Nucleus accumbens (tissue), 56 donors: ENCODE data around the gene FZD8.

Experiments used
- DNase-seq, 56 donors: peaks; one replicate each; lab custom pipeline; 2025; lab: John Stamatoyannopoulos, UW

FZD8 gene

GRCh38 chr10:35641676-35642034 is 441 bp downstream of the FZD8 start:
- peak in 1 of 56 donors; percentile 35 for DNase-seq

- peak in 27 of 56 donors; percentile 5 to 51 (median 23) for DNase-seq
Observed at GRCh38 chr10:35640951-35641675, 983 bp downstream of the FZD8 start.

DNA sequence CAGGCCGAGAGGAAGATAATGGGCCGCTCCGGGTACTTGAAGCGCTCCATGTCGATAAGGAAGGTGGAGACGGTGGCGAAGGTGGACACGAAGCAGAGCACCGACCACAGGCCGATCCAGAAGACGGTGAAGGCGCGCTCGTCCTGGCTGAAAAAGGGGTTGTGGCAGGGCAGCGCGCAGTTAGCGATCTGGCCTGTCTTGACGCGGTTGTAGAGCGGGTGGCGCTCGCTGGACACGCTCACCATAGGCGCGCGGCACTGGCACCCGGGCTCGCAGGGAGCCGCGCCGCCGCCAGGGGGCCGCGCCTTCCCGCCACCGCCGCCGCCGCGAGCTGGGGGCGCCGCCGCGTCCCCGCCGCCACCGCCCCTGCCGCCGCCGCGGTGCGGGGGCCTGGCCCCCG is 1.6 kb downstream of the FZD8 start:
- DNase-seq = peak in 37 of 56 donors; percentile 4 to 71 (median 32)

- peak in 3 of 56 donors; percentile 5 to 22 (median 11) for DNase-seq
Observed at GRCh38 chr10:35639728-35640401, 2.2 kb downstream of the FZD8 start.

DNA sequence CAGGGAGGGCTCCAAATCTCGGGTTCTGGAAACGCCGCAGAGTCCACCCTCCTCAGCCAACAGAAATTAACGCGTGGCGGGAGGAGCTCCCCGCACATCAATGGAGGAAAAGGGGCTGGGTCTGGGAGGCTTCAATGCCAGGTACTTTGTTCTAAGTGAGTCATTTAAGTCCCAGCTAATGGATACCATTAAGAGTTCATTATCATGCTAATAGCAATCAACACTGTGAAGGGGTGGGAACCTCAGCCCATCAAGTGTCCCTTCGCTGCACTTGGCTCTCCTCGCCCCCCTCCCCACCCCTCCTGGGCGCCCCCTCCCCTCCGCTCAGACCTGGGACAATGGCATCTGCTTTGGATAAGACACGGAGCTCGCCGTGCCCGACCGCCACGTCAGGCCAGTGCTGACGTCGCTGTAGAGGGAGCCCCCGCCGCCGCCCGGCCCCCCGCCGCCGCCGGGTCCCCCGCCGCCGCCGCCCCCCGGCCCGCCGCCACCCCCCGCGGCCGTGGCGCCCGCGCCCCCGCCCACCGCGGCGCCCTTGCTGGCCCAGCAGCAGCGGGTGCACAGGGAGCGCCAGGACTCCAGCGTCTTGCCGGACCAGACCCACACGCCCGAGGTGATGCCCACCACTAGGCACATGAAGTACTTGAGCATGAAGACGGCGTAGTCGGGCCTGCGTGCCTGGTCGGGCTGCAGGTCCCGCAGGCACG is 2.9 kb downstream of the FZD8 start:
- DNase-seq = no peak

GRCh38 chr10:35638101-35638500 is 4.0 kb downstream of the FZD8 start:
- no peak for DNase-seq

GRCh38 chr10:35637462-35637861 is 4.6 kb downstream of the FZD8 start:
- peak in 1 of 56 donors; percentile 5 for DNase-seq

DNA sequence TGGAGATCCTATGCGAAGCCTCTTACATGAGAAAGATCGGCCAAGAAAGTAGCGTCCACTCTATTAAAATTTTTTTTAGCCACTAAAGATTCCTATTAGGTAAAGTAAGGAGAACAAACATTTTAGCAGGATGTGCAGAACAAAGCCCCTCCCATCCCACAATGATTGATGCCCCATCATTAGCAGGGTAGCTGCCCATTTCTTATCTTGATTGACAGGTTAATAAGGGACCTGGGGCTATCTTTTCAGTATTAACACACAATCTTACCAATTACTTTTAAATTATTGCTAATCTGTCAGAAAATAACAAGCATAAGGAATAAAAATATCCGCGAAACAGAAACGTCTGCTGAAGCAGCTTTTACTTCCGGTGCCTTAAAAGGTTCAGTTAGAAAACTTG is 5.1 kb downstream of the FZD8 start:
- DNase-seq = no peak

GRCh38 chr10:35635576-35635975 is 6.5 kb downstream of the FZD8 start:
- DNase-seq = peak in 31 of 56 donors; percentile 5 to 66 (median 26)

DNA sequence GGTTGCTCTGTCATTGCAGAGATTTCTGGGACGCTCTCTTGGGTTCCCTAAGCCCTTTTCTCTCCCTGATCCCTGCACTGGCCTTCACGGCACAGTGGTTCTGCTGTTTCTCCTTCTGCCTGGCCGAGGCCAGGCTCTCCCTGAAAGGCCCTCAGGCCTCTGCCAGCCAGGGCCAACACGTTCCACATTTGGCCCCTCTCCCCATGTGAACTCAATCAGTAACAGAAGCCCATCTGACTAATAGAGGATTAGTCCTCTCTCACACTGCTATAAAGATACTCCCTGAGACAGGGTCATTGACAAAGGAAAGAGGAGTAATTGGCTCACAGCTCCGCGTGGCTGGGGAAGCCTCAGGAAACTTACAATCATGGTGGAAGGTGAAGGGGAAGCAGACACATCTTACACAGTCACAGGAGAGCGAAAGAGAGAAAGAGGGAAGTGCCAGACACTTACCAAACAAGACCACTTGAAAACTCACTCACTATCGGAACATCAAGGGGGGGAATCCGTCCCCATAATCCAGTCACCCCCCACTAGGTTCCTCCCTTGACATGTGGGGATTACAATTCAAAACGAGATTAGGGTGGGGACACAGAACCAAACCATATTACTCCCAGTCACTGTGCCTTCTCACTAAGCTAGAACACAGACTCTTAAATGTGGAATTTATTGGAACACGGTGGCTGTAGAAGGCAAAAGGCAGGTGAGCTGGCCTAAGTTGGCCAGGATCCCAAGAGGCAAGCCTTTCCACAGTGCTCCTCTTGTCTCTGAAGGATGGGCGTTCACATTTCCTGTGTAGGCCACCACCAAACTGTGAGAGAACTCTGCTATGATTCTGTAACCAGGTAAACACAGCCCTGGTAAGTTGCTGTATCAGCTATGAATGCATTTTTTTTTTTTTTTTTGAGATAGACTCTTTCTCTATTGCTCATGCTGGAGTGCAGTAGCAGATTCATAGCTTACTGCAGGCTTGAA is 8.8 kb downstream of the FZD8 start:
- no peak for DNase-seq

DNA sequence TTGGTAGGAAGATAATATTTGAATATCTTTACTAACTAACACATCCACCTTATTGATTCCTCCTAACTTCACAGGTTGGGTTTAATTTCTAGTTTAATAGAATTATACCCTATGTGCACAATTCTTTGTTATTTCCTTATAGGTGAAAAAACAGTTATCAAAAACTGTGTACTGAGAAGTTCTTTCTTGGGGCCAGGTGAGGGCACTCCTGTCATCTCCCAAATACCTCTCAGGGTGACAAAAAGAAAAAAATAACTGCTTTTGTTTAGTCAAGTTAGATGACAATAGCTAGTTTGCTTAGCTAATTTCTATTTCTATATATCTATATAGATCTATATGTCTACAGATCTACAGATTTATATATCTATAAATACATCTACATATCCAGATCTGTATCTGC is 10.1 kb downstream of the FZD8 start:
- DNase-seq = no peak

GRCh38 chr10:35631404-35631803 is 10.7 kb downstream of the FZD8 start:
- no peak for DNase-seq

GRCh38 chr10:35626971-35627507 is 15.1 kb downstream of the FZD8 start:
- no peak for DNase-seq

DNA sequence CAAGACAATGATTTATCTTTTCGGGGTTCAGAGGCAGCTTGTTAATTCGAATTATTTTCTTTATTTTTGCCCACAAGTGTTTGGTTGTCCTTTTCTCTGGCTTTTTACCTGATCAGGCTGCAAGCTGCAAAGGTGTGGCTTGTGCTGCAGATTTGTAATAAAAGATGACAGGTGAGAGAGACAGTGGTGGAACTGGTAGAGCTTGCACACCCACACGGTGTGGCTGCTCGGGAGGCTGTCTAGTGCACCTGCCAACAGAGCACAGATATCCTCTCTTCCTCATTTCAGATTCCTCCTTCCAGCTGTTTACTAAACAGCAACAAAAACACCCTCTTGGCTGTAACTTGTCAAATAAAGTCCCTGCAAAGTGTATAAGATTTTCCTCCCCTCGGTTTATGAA is 27.8 kb downstream of the FZD8 start:
- DNase-seq = peak in 4 of 56 donors; percentile 4 to 28 (median 12)

GRCh38 chr10:35613597-35614226 is 28.4 kb downstream of the FZD8 start:
- DNase-seq = no peak

GRCh38 chr10:35613107-35613440 is 29.0 kb downstream of the FZD8 start:
- no peak for DNase-seq

DNA sequence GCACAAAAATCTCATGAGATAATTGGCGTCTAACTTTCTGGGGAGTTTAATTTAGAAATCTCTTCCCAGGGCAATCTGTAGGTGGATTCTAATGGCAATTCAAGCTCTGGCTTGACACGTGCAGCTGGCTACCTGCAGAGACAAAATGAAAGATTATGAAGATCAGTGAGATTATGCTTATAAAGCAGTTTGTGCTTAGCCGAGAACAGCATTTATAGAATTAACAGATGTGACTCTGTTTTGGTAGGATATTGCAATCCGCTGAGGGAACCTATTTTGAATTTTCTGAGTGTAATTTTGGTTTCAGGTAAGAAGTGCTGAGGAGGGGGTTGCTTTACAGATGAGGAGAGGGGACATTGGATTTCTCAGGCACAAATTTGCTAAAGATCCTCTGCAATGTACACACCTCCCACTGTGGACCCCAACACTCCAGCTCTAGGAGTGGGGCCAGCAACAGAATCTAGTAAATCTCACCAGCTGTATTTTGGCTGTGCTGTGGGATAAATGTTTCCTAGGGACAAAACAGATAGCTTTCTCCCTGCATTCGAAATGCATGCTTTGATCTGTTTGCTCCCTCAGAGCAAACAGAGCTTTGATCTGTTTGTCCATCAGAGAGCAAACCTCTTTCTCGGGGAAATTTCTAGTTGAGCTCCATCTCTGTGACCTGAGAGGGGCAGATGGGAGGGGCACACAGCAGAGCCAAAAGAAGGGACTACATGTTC is 29.6 kb downstream of the FZD8 start:
- no peak for DNase-seq

GRCh38 chr10:35611750-35612149 is 30.3 kb downstream of the FZD8 start:
- DNase-seq = no peak

DNA sequence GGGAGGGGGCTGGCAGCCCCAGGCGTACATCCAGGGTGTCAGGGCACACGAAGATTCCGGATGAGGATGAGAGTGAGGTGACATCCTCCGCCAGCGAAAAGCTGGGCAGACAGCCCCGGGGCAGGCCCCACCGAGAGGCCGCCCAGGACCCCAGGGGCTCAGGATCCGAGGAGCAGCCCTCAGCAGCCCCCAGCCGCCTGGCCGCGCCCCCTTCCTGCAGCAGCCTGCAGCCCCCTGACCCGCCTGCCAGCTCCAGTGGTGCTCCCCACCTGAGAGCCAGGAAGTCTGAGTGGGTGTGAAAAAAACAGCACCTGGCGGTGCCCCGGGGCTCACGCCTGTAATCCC is 33.8 kb downstream of the FZD8 start:
- DNase-seq = no peak
